Panc1 (cell line): ENCODE data around the gene FBLN2. TPM values are rescaled to one million over a fixed set of nuclear protein-coding genes. Genes with fewer than 3 reads are reported as not detected.

ENCODE experiments used
- ATAC-seq: fragments of 200-7000 bp; cut with Tn5 transposase; 2 replicates; pipeline ENCODE4 v1.9.1; 2020; ENCODE audit warnings: mild to moderate bottlenecking, moderate library complexity
- BruUV-seq: library from RNA; stranded (reverse); fragments of 400-500 nt; replicated peaks from 2 replicates; lab custom pipeline; 2021; lab: Mats Ljungman, UMichigan
- CTCF ChIA-PET: fragments of 300-600 bp; sonication (Branson Sonifier 250); formaldehyde crosslinking; loops from one replicate; lab custom pipeline; 2022; ENCODE audit warnings: antibody characterized with exemption; lab: Charles Lee
- POLR2A ChIA-PET: fragments of 300-600 bp; sonication (Branson Sonifier 250); formaldehyde crosslinking; loops from one replicate; lab custom pipeline; 2022; ENCODE audit warnings: antibody characterized with exemption; lab: Charles Lee
- DNase-seq: peaks from one replicate; pipeline ENCODE4 v3.0.0-alpha.2; 2010; ENCODE audit warnings: low read depth, low spot score
- H3K27ac ChIP-seq: 2 replicates; pipeline ENCODE4 v1.5.1; 2011; ENCODE audit warnings: mild to moderate bottlenecking, low read length, inconsistent platforms
- H3K27me3 ChIP-seq: fragments of 200-500 bp; sonication (Bioruptor generic); 2 replicates; pipeline ENCODE4 v1.6.0; 2014; ENCODE audit warnings: low read length, inconsistent platforms; ENCODE audit not compliant: control insufficient read depth, insufficient read depth
- H3K36me3 ChIP-seq: fragments of 200-500 bp; sonication (Bioruptor generic); 2 replicates; pipeline ENCODE4 v1.5.1; 2014; ENCODE audit warnings: inconsistent platforms, mild to moderate bottlenecking, low read length, moderate library complexity; ENCODE audit not compliant: control insufficient read depth, insufficient read depth
- H3K4me1 ChIP-seq: 2 replicates; pipeline ENCODE4 v1.5.1; 2011; ENCODE audit warnings: inconsistent platforms, mild to moderate bottlenecking, low read length, moderate library complexity; ENCODE audit not compliant: control insufficient read depth, insufficient read depth
- H3K4me3 ChIP-seq, 2 experiments: 2 replicates each; pipeline ENCODE4 v1.5.1; 2011 to 2012; ENCODE audit warnings: low read depth in 2 of 2, low read length in 2 of 2, mild to moderate bottlenecking in 2 of 2, inconsistent platforms in 1 of 2, moderate library complexity in 1 of 2
- H3K9me3 ChIP-seq: fragments of 200-500 bp; sonication (Bioruptor generic); 2 replicates; pipeline ENCODE4 v1.5.1; 2014; ENCODE audit warnings: low read depth, mild to moderate bottlenecking, inconsistent platforms, low read length, moderate library complexity; ENCODE audit not compliant: control insufficient read depth, insufficient read depth
- POLR2AphosphoS5 ChIP-seq: IDR thresholded peaks from 2 replicates; pipeline ENCODE4 v1.6.1; 2012; ENCODE audit warnings: mild to moderate bottlenecking, low read depth, low read length, moderate library complexity
- SIN3A ChIP-seq: IDR thresholded peaks from 2 replicates; pipeline ENCODE4 v1.6.1; 2012; ENCODE audit warnings: low read depth, mild to moderate bottlenecking, low read length, moderate library complexity, borderline replicate concordance; ENCODE audit not compliant: insufficient read depth
- TCF7L2 ChIP-seq: IDR thresholded peaks from 2 replicates; pipeline ENCODE4 v1.6.1; 2011; ENCODE audit warnings: mild to moderate bottlenecking, low read depth, low read length, inconsistent platforms
- in situ Hi-C: cut with HindIII; loops from 2 replicates; pipeline ENCODE4 v1.10.0; 2016; ENCODE audit warnings: low sequenced_read_pairs, low pct_unique_long_range_greater_than_20kb
- intact Hi-C: fragments of 100-400 bp; cut with micrococcal nuclease; formaldehyde crosslinking; loops from one replicate; pipeline ENCODE4 v1.10.0; 2022; ENCODE audit not compliant: unreplicated experiment
- total RNA-seq: library from RNA; stranded (reverse); gene quantifications from one replicate; pipeline ENCODE4 v1.2.1, GENCODE V29; 2021; ENCODE audit not compliant: unreplicated experiment
- TF ChIP-seq, protein P1 (sequence below), 2 experiments: IDR thresholded peaks; 2 replicates each; pipeline ENCODE4 v1.6.1; 2011 to 2012; ENCODE audit warnings: low read depth in 2 of 2, control low read depth in 1 of 2, low read length in 1 of 2, mild to moderate bottlenecking in 1 of 2, moderate library complexity in 1 of 2; ENCODE audit not compliant: insufficient read depth in 1 of 2
- TF ChIP-seq, protein P2 (sequence below): fragments of 450-650 bp; IDR thresholded peaks from 2 replicates; pipeline ENCODE4 v1.5.1; 2017; ENCODE audit warnings: mild to moderate bottlenecking

The FBLN2 gene
- total RNA-seq, 1 experiment from 2014 or later: 0.44 TPM

DNA sequence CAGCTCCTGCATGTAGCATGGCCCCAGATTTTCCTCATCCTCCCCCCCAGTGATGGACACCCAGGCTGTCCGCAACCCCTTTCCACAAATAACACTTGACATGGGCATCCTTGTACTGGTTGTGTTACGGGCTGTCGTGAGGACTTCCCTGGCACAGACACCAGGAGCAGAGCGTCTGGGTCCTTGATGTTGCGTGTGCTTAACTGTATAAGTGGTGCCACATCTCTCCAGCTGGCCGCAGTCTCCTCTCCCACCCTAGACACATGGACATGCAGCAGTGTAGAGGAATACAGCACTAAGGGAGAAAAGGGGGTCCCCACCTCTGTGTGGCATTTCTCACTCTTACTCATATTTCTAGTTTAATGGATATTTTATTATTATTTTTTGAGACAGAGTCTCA is 56.6 kb downstream of the FBLN2 start:
- in situ Hi-C loops: no loop called here

DNA sequence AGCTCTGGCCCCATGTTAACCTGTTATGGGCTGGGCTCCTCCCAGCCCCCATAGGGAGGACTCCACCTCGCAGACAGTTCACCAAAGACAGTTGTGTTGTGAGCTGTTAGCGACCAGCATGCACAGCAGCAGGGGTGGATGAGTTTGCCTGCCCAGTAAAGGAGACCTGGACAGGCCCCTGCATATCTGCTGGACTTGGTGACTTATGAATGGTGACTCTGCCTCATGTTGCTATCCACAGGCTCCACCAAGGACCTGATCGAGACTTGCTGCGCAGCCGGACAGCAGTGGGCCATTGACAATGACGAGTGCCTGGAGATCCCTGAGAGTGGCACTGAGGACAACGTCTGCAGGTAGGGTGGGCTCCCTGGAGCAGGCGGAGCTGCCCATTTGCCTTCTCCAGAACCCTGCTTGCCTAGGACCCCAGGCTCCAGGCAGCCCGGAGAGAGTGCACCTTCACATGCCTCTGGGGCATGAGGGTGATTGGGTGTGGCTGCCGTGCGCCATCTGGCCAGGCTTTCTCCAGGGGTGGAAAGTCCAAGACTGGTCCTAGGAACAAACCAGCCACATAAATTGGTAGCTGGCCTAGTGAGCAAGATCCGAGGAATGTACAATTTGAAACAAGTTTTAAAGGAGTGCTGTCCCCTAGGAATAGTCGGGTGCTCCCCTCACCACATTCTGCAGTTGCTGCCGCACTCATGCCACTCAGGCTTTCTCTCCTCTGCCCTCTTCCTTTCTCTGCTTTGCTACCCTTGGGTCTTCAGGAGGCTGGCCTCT is 59.1 kb downstream of the FBLN2 start:
- intact Hi-C loops: no loop called here
- H3K4me1 ChIP-seq: no peaks in the 10 kb centered on the region
- DNase-seq (no peak), ATAC-seq (no peak)
- no peak overlapping the region for H3K4me3 ChIP-seq
- TF ChIP-seq SIN3A: no peak
- TF ChIP-seq, protein P1, sequence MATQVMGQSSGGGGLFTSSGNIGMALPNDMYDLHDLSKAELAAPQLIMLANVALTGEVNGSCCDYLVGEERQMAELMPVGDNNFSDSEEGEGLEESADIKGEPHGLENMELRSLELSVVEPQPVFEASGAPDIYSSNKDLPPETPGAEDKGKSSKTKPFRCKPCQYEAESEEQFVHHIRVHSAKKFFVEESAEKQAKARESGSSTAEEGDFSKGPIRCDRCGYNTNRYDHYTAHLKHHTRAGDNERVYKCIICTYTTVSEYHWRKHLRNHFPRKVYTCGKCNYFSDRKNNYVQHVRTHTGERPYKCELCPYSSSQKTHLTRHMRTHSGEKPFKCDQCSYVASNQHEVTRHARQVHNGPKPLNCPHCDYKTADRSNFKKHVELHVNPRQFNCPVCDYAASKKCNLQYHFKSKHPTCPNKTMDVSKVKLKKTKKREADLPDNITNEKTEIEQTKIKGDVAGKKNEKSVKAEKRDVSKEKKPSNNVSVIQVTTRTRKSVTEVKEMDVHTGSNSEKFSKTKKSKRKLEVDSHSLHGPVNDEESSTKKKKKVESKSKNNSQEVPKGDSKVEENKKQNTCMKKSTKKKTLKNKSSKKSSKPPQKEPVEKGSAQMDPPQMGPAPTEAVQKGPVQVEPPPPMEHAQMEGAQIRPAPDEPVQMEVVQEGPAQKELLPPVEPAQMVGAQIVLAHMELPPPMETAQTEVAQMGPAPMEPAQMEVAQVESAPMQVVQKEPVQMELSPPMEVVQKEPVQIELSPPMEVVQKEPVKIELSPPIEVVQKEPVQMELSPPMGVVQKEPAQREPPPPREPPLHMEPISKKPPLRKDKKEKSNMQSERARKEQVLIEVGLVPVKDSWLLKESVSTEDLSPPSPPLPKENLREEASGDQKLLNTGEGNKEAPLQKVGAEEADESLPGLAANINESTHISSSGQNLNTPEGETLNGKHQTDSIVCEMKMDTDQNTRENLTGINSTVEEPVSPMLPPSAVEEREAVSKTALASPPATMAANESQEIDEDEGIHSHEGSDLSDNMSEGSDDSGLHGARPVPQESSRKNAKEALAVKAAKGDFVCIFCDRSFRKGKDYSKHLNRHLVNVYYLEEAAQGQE (IDR thresholded peaks at IDR 0.05; ENCODE audit: insufficient read depth in 1 of 2, low read depth in 2 of 2, low read length in 1 of 2): no peak
- TF ChIP-seq POLR2AphosphoS5: no peak
- no peak for TF ChIP-seq TCF7L2
- TF ChIP-seq, protein P2, sequence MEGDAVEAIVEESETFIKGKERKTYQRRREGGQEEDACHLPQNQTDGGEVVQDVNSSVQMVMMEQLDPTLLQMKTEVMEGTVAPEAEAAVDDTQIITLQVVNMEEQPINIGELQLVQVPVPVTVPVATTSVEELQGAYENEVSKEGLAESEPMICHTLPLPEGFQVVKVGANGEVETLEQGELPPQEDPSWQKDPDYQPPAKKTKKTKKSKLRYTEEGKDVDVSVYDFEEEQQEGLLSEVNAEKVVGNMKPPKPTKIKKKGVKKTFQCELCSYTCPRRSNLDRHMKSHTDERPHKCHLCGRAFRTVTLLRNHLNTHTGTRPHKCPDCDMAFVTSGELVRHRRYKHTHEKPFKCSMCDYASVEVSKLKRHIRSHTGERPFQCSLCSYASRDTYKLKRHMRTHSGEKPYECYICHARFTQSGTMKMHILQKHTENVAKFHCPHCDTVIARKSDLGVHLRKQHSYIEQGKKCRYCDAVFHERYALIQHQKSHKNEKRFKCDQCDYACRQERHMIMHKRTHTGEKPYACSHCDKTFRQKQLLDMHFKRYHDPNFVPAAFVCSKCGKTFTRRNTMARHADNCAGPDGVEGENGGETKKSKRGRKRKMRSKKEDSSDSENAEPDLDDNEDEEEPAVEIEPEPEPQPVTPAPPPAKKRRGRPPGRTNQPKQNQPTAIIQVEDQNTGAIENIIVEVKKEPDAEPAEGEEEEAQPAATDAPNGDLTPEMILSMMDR: no peak
- no peak overlapping the region for H3K27ac ChIP-seq
- in situ Hi-C loops: no loop called here
- no peaks in the 10 kb centered on the region for H3K36me3 ChIP-seq
- ChIA-PET CTCF (no interaction called here), POLR2A (no interaction called here)
- no TSS peak for BruUV-seq
- no peaks in the 10 kb centered on the region for H3K9me3 ChIP-seq
- no peaks in the 10 kb centered on the region for H3K27me3 ChIP-seq

More for the DNA sequence above, 56.6 kb downstream of the FBLN2 start:
- ChIA-PET CTCF (no interaction called here), POLR2A (no interaction called here)
- no peaks in the 10 kb centered on the region for H3K27me3 ChIP-seq
- no peaks in the 10 kb centered on the region for H3K9me3 ChIP-seq
- H3K4me3 ChIP-seq: no peak overlapping the region
- BruUV-seq: no TSS peak
- H3K4me1 ChIP-seq: no peaks in the 10 kb centered on the region
- no peaks in the 10 kb centered on the region for H3K36me3 ChIP-seq
- DNase-seq: no peak
- no peak for ATAC-seq
- TF ChIP-seq, protein P2: no peak
- TF ChIP-seq SIN3A (no peak), TCF7L2 (no peak)
- intact Hi-C loops: no loop called here
- H3K27ac ChIP-seq: no peak overlapping the region
